K562 (cell line): ENCODE results near the gene SCNN1A. TPM values are rescaled to one million over a fixed set of nuclear protein-coding genes. Genes with fewer than 3 reads are reported as not detected.
A peak's percentile ranks its signal among the peaks of the same experiment; 100 is the strongest.

ENCODE experiments used
- ATAC-seq: fragments of 200-7000 bp; cut with Tn5 transposase; 3 replicates; pipeline ENCODE4 v1.9.1; 2020; ENCODE audit warnings: moderate library complexity
- BruUV-seq: library from RNA; stranded (reverse); fragments of 400-500 nt; replicated peaks from 2 replicates; lab custom pipeline; 2021; lab: Mats Ljungman, UMichigan
- CTCF ChIA-PET: fragments of 300-600 bp; formaldehyde crosslinking; extraction: SDS; loops from one replicate; lab custom pipeline; 2021; ENCODE audit warnings: low intra/inter-chr PET ratio; lab: Yijun Ruan, JAX
- POLR2A ChIA-PET: fragments of 300-600, 350-650 bp; sonication (Branson Sonifier 250); formaldehyde crosslinking; extraction: SDS; loops from one replicate; lab custom pipeline; 2021; ENCODE audit warnings: antibody characterized with exemption, inconsistent platforms; lab: Yijun Ruan, JAX
- DNase-seq, 4 experiments: peaks; one replicate each; pipeline versions ENCODE4 v3.0.0 to v3.0.0-alpha.2; 2011 to 2018; ENCODE audit warnings: low spot score in 3 of 4, mixed read lengths in 3 of 4; ENCODE audit errors: extremely low read depth in 1 of 4
- FAIRE-seq: peaks from 2 replicates; lab custom pipeline; 2011; peaks lifted over from hg19 to GRCh38; lab: Jason Lieb, UNC
- H2AFZ ChIP-seq: 2 replicates; pipeline ENCODE4 v1.6.0; 2011; ENCODE audit warnings: low read depth, low read length, control low read depth, inconsistent platforms
- H3K27ac ChIP-seq: fragments of 200-600 bp; 3 replicates; pipeline ENCODE4 v1.8.0; 2011; ENCODE audit warnings: low read depth, mild to moderate bottlenecking, control low read depth, inconsistent platforms, low read length, moderate library complexity, mixed read lengths; ENCODE audit errors: extremely low read depth
- H3K27me3 ChIP-seq, 2 experiments: fragments of 300-600 bp in 1 of 2; 2 replicates in 1 of 2; 3 replicates in 1 of 2; pipeline versions ENCODE4 v1.6.0 to v1.8.0; 2011; ENCODE audit warnings: inconsistent platforms in 2 of 2, low read length in 2 of 2, mild to moderate bottlenecking in 1 of 2, mixed read lengths in 1 of 2, moderate library complexity in 1 of 2; ENCODE audit not compliant: control insufficient read depth in 2 of 2, insufficient read depth in 2 of 2
- H3K36me3 ChIP-seq: fragments of 300-600 bp; 3 replicates; pipeline ENCODE4 v1.8.0; 2011; ENCODE audit warnings: mild to moderate bottlenecking, low read length, inconsistent platforms; ENCODE audit not compliant: control insufficient read depth, insufficient read depth
- H3K4me1 ChIP-seq, 2 experiments: fragments of 200-600 bp in 1 of 2; replicated peaks in 1 of 2; 2 replicates in 1 of 2; 3 replicates in 1 of 2; pipeline versions ENCODE4 v1.5.1 to v1.8.0; 2011; ENCODE audit warnings: inconsistent platforms in 2 of 2, low read length in 2 of 2, mild to moderate bottlenecking in 1 of 2, mixed read lengths in 1 of 2, moderate library complexity in 1 of 2; ENCODE audit not compliant: control insufficient read depth in 2 of 2, insufficient read depth in 2 of 2
- H3K4me2 ChIP-seq: 2 replicates; pipeline ENCODE4 v1.6.1; 2011; ENCODE audit warnings: low read length, control low read depth, inconsistent platforms, mixed read lengths; ENCODE audit not compliant: insufficient read depth
- H3K4me3 ChIP-seq: fragments of 200-600 bp; sonication (generic), shearing (Covaris generic); 2 replicates; pipeline ENCODE4 v1.5.1; 2016; ENCODE audit warnings: control low read depth, inconsistent platforms
- H3K79me2 ChIP-seq: fragments of 200-600 bp; 3 replicates; pipeline ENCODE4 v1.8.0; 2011; ENCODE audit warnings: low read length, inconsistent platforms; ENCODE audit not compliant: control insufficient read depth, insufficient read depth
- H3K9ac ChIP-seq, 2 experiments: 2 replicates each; pipeline versions ENCODE4 v1.6.0 to v1.6.1; 2011; ENCODE audit warnings: low read depth in 2 of 2, low read length in 2 of 2, control low read depth in 1 of 2, inconsistent platforms in 1 of 2, mild to moderate bottlenecking in 1 of 2, mixed read lengths in 1 of 2; ENCODE audit not compliant: insufficient read depth in 1 of 2
- H3K9me1 ChIP-seq: one replicate; pipeline ENCODE4 v1.6.0; 2011; ENCODE audit warnings: inconsistent platforms, mild to moderate bottlenecking, low read length, moderate library complexity; ENCODE audit not compliant: control insufficient read depth, insufficient read depth
- H3K9me3 ChIP-seq: replicated peaks from 2 replicates; pipeline ENCODE4 v1.5.1; 2011; ENCODE audit warnings: low read depth, low read length, inconsistent platforms; ENCODE audit not compliant: control insufficient read depth, insufficient read depth
- H4K20me1 ChIP-seq: replicated peaks from 2 replicates; pipeline ENCODE4 v1.6.1; 2011; ENCODE audit warnings: low read length, inconsistent platforms, mixed read lengths; ENCODE audit not compliant: control insufficient read depth, insufficient read depth
- CREB3 ChIP-seq: fragments of 450-650 bp; conservative IDR thresholded peaks from 2 replicates; pipeline ENCODE4 v1.6.1; 2016; ENCODE audit warnings: missing genetic modification characterization, low read depth, mild to moderate bottlenecking, missing compliant biosample characterization, moderate library complexity
- EGR1 ChIP-seq: fragments of 450-650 bp; conservative IDR thresholded peaks from 2 replicates; pipeline ENCODE4 v1.6.1; 2017; ENCODE audit warnings: mild to moderate bottlenecking
- FIP1L1 ChIP-seq: fragments of 200-400 bp; formaldehyde crosslinking; IDR thresholded peaks from 2 replicates; pipeline ENCODE4 v1.6.1; 2018; ENCODE audit warnings: mild to moderate bottlenecking, low read depth, low read length; ENCODE audit not compliant: poor library complexity, severe bottlenecking
- FOSL1 ChIP-seq: fragments of 200-800 bp; sonication (Bioruptor generic); conservative IDR thresholded peaks from 2 replicates; pipeline ENCODE4 v1.6.1; 2016; ENCODE audit warnings: missing genetic modification characterization, missing compliant biosample characterization
- FOXM1 ChIP-seq, 2 experiments: fragments of 450-650 bp in 1 of 2; sonication (generic) in 1 of 2; formaldehyde crosslinking in 1 of 2; IDR thresholded peaks; 2 replicates each; pipeline versions ENCODE4 v1.6.1 to v1.9.0; 2017 to 2022; ENCODE audit warnings: low read depth in 2 of 2, mild to moderate bottlenecking in 2 of 2, missing genetic modification reagents in 1 of 2, moderate library complexity in 1 of 2
- GABPA ChIP-seq: fragments of 200-800 bp; sonication (Bioruptor generic); conservative IDR thresholded peaks from 2 replicates; pipeline ENCODE4 v1.6.1; 2016; ENCODE audit warnings: low read depth, missing genetic modification characterization, missing compliant biosample characterization
- GTF3C2 ChIP-seq: IDR thresholded peaks from 3 replicates; pipeline ENCODE4 v1.6.1; 2011; ENCODE audit warnings: borderline replicate concordance, mild to moderate bottlenecking, moderate library complexity; ENCODE audit not compliant: insufficient read length; ENCODE audit errors: extremely low read depth
- NR1H2 ChIP-seq: sonication (generic); formaldehyde crosslinking; IDR thresholded peaks from 2 replicates; pipeline ENCODE4 v1.4.0; 2020; ENCODE audit warnings: mild to moderate bottlenecking, missing genetic modification reagents
- NRF1 ChIP-seq, 2 experiments: fragments of 450-650 bp; IDR thresholded peaks in 1 of 2; conservative IDR thresholded peaks in 1 of 2; 2 replicates each; pipeline ENCODE4 v1.6.1; 2014; ENCODE audit warnings: mild to moderate bottlenecking in 2 of 2
- PKNOX1 ChIP-seq: fragments of 450-650 bp; IDR thresholded peaks from 2 replicates; pipeline ENCODE4 v1.6.1; 2016
- SRF ChIP-seq, 2 experiments: fragments of 250-450, 450-650 bp in 1 of 2; sonication (Bioruptor Pico) in 1 of 2; sonication (generic) in 1 of 2; formaldehyde crosslinking; IDR thresholded peaks; 2 replicates each; pipeline versions ENCODE4 v1.5.0 to v1.5.1; 2020 to 2022; ENCODE audit warnings: mild to moderate bottlenecking in 1 of 2, missing genetic modification reagents in 1 of 2
- SRSF7 ChIP-seq: fragments of 200-400 bp; formaldehyde crosslinking; optimal IDR thresholded peaks from 2 replicates; pipeline ENCODE3; 2017; ENCODE audit warnings: mild to moderate bottlenecking, low read depth, low read length
- ZNF217 ChIP-seq: sonication (generic); formaldehyde crosslinking; IDR thresholded peaks from 2 replicates; pipeline ENCODE4 v1.8.0; 2022; ENCODE audit warnings: mild to moderate bottlenecking, missing genetic modification reagents
- WGBS: fragments of 100-300 bp; shearing (Covaris generic); methylation state at CpG from one replicate; pipeline ENCODE4 v1.1.6; 2016; ENCODE audit warnings: low coverage, mixed read lengths; ENCODE audit not compliant: insufficient coverage; ENCODE audit errors: missing lambda C conversion rate; 5-methylcytosine and 5-hydroxymethylcytosine counted together
- in situ Hi-C: fragments of 300-500 bp; cut with MboI; formaldehyde crosslinking; loops from 4 replicates; pipeline ENCODE4 v1.15.0; 2018; ENCODE audit warnings: inconsistent platforms, mixed read lengths
- intact Hi-C: fragments of 100-400 bp; cut with micrococcal nuclease; formaldehyde crosslinking; loops from 2 replicates; pipeline ENCODE4 v1.14.2; 2022
- polyA plus RNA-seq, 8 experiments: library from polyadenylated mRNA; depleted of rRNA in 4 of 8; stranded (reverse) in 5 of 8; unstranded in 3 of 8; fragments of >200 nt; fragmentation: Nextera tagmentation in 2 of 8; fragmentation: Illumina TruSeq in 1 of 8; extraction: Ambion mirVana in 2 of 8; extraction: Trizol in 1 of 8; gene quantifications; 2 replicates each; pipeline versions ENCODE4 v1.2.1 to v1.2.3, GENCODE V29; 2011 to 2014; ENCODE audit warnings: inconsistent platforms in 1 of 8, missing spikeins in 1 of 8
- total RNA-seq, 7 experiments: library from RNA; depleted of rRNA in 6 of 7; stranded (reverse); fragments of >200 nt in 6 of 7; fragmentation: Illumina TruSeq in 2 of 7; extraction: Trizol in 2 of 7; gene quantifications; 2 replicates each; pipeline versions ENCODE4 v1.2.1 to v1.2.3, GENCODE V29; 2011 to 2021; ENCODE audit warnings: low replicate concordance in 1 of 7

SCNN1A gene
- total and polyA plus RNA-seq, 9 of the 15 experiments (the other 6 are each of a cell fraction or from before 2014, with no cell fraction given) = 0.15 to 0.49 (median 0.32) TPM; not detected in 5

GRCh38 chr12:6367969-6368892 is 7.1 kb downstream of the SCNN1A start:
- intact Hi-C loops (loop anchor here (2.0 kb wide), 1 partner anchor 33 kb away; no protein-coding TSS in a partner anchor), in situ Hi-C loops (no loop called here)
- peak overlapping the region in 1 of 2 experiments; percentile 48; a peak in 2 of 4 replicates for H3K9ac ChIP-seq
- ChIA-PET CTCF (no interaction called here), POLR2A (interaction anchor here (0.6 to 1.6 kb wide), 4 partner anchors 13 to 50 kb away, joined by 3 to 6 read pairs (median 4); no protein-coding TSS in a partner anchor)
- peak in 2 of 4 experiments; percentile 71 to 77 for DNase-seq
- peaks cover 33 to 38% of the 10 kb centered on the region in 2 experiments; a peak in 4 of 5 replicates for H3K4me1 ChIP-seq
- no peaks in the 10 kb centered on the region for H3K9me3 ChIP-seq
- H4K20me1 ChIP-seq = no peaks in the 10 kb centered on the region
- no peaks in the 10 kb centered on the region for H3K36me3 ChIP-seq
- FAIRE-seq = peak; percentile 84
- H3K4me3 ChIP-seq = no peak overlapping the region
- peak overlapping the region; percentile 86 for H2AFZ ChIP-seq
- H3K27me3 ChIP-seq = no peaks in the 10 kb centered on the region
- ATAC-seq = peak; percentile 74
- WGBS = 29% methylated on average over 15 of the region's 15 CpGs
- H3K4me2 ChIP-seq = peak overlapping the region; percentile 45
- BruUV-seq = TSS peak; percentile 90
- no peaks in the 10 kb centered on the region for H3K79me2 ChIP-seq
- H3K27ac ChIP-seq = peak overlapping the region; percentile 82
- H3K9me1 ChIP-seq = peaks cover 4% of the 10 kb centered on the region
- TF ChIP-seq PKNOX1 = peak; percentile 32; the same call in 1 of the 2 replicates
- TF ChIP-seq NR1H2 (CRISPR knock-in tag) = no peak
- 0 out of 2 replicates have a peak, but pooled peaks have one; percentile 16 for TF ChIP-seq EGR1
- TF ChIP-seq GABPA = peak; percentile 63
- TF ChIP-seq FOXM1 (IDR thresholded peaks at IDR 0.05; ENCODE audit: low read depth) = peak; percentile 75
- no peak for TF ChIP-seq FOXM1 (CRISPR knock-in tag; IDR thresholded peaks at IDR 0.05; ENCODE audit: low read depth)
- 0 out of 2 replicates have a peak, but pooled peaks have one; percentile 33 for TF ChIP-seq CREB3 (tag)
- TF ChIP-seq SRSF7 = no peak
- TF ChIP-seq FOSL1 (tag) = peak; percentile 34; the same call in 1 of the 2 replicates
- TF ChIP-seq SRF (CRISPR knock-in tag; IDR thresholded peaks at IDR 0.05) = peak; percentile 85 to 99
- no peak for TF ChIP-seq ZNF217 (CRISPR knock-in tag)
- no peak for TF ChIP-seq FIP1L1
- TF ChIP-seq NRF1 (conservative IDR thresholded peaks at IDR 0.05 in 1 of 2, IDR thresholded peaks at IDR 0.05 in 1 of 2) = no peak
- no peak for TF ChIP-seq GTF3C2
